K562 (cell line): ENCODE results near the gene SPTSSA. TPM values are rescaled to one million over a fixed set of nuclear protein-coding genes. Genes with fewer than 3 reads are reported as not detected.
A peak's percentile ranks its signal among the peaks of the same experiment; 100 is the strongest.

Experiments used
- CBFB ChIP-seq: sonication (generic); formaldehyde crosslinking; IDR thresholded peaks from 2 replicates; pipeline ENCODE4 v1.4.0; 2020; ENCODE audit warnings: mild to moderate bottlenecking, missing genetic modification reagents
- CHD1 ChIP-seq: fragments of 200-600 bp; sonication (generic); IDR thresholded peaks from one replicate; pipeline ENCODE4 v1.6.1; 2012; ENCODE audit warnings: mild to moderate bottlenecking, moderate library complexity, low read length, inconsistent platforms
- CHD2 ChIP-seq: IDR thresholded peaks from 2 replicates; pipeline ENCODE4 v1.6.1; 2011; ENCODE audit warnings: low read depth, low read length
- CUX1 ChIP-seq: fragments of 200-800 bp; sonication (Bioruptor generic); IDR thresholded peaks from 2 replicates; pipeline ENCODE4 v1.6.1; 2016; ENCODE audit warnings: missing genetic modification characterization, missing compliant biosample characterization
- EHMT2 ChIP-seq: fragments of 450-650 bp; IDR thresholded peaks from 2 replicates; pipeline ENCODE4 v1.6.1; 2018; ENCODE audit warnings: antibody characterized with exemption
- ERF ChIP-seq: fragments of 450-650 bp; formaldehyde crosslinking; IDR thresholded peaks from 2 replicates; pipeline ENCODE4 v1.4.0; 2020; ENCODE audit warnings: mild to moderate bottlenecking, mixed read lengths
- GABPA ChIP-seq: fragments of 200-800 bp; sonication (Bioruptor generic); conservative IDR thresholded peaks from 2 replicates; pipeline ENCODE4 v1.6.1; 2016; ENCODE audit warnings: low read depth, missing genetic modification characterization, missing compliant biosample characterization
- HDAC8 ChIP-seq: fragments of 450-650 bp; IDR thresholded peaks from 2 replicates; pipeline ENCODE4 v1.6.1; 2016; ENCODE audit warnings: mild to moderate bottlenecking, missing genetic modification characterization, moderate library complexity, missing compliant biosample characterization
- HEY1 ChIP-seq: fragments of 250-450 bp; sonication (Bioruptor Pico); IDR thresholded peaks from 2 replicates; pipeline ENCODE4 v1.5.0; 2020; ENCODE audit warnings: mild to moderate bottlenecking, moderate library complexity, borderline replicate concordance
- HMGN3 ChIP-seq: IDR thresholded peaks from 2 replicates; pipeline ENCODE4 v1.6.1; 2011; ENCODE audit warnings: borderline replicate concordance, low read depth, mild to moderate bottlenecking, mixed read lengths, low read length; ENCODE audit not compliant: insufficient read length; ENCODE audit errors: extremely low read depth
- ID3 ChIP-seq, 2 experiments: fragments of 250-450 bp in 1 of 2; fragments of 450-650 bp in 1 of 2; sonication (Bioruptor Pico) in 1 of 2; IDR thresholded peaks; 2 replicates each; pipeline versions ENCODE4 v1.6.1 to v1.8.0; 2016 to 2021; ENCODE audit warnings: mild to moderate bottlenecking in 2 of 2, moderate library complexity in 2 of 2, missing compliant biosample characterization in 1 of 2, missing genetic modification characterization in 1 of 2
- MAFK ChIP-seq: IDR thresholded peaks from 2 replicates; pipeline ENCODE4 v1.6.1; 2011; ENCODE audit warnings: low read length, improper control_type of control experiment
- MCM7 ChIP-seq, 2 experiments: fragments of 450-650 bp; IDR thresholded peaks; 2 replicates each; pipeline ENCODE4 v1.6.1; 2016 to 2018
- MTA3 ChIP-seq: fragments of 450-650 bp; formaldehyde crosslinking; IDR thresholded peaks from 2 replicates; pipeline ENCODE4 v1.6.1; 2017; ENCODE audit warnings: mild to moderate bottlenecking, borderline replicate concordance
- PHF21A ChIP-seq: fragments of 450-650 bp; IDR thresholded peaks from 2 replicates; pipeline ENCODE4 v1.6.1; 2017; ENCODE audit warnings: low read depth, borderline replicate concordance
- PYGO2 ChIP-seq: fragments of 450-650 bp; IDR thresholded peaks from 2 replicates; pipeline ENCODE4 v1.6.1; 2016; ENCODE audit warnings: mild to moderate bottlenecking, missing genetic modification characterization, moderate library complexity, missing compliant biosample characterization
- SMARCE1 ChIP-seq: fragments of 450-650 bp; IDR thresholded peaks from 2 replicates; pipeline ENCODE4 v1.7.1; 2016; ENCODE audit warnings: mild to moderate bottlenecking
- SRF ChIP-seq, 2 experiments: fragments of 250-450, 450-650 bp in 1 of 2; sonication (Bioruptor Pico) in 1 of 2; sonication (generic) in 1 of 2; formaldehyde crosslinking; IDR thresholded peaks; 2 replicates each; pipeline versions ENCODE4 v1.5.0 to v1.5.1; 2020 to 2022; ENCODE audit warnings: mild to moderate bottlenecking in 1 of 2, missing genetic modification reagents in 1 of 2
- TAF1 ChIP-seq: IDR thresholded peaks from 2 replicates; pipeline ENCODE4 v1.6.1; 2011; ENCODE audit warnings: mild to moderate bottlenecking, low read length, moderate library complexity; ENCODE audit not compliant: insufficient read depth, control insufficient read depth, severe bottlenecking; ENCODE audit errors: extremely low read depth
- TARDBP ChIP-seq: fragments of 450-650 bp; IDR thresholded peaks from 2 replicates; pipeline ENCODE4 v1.6.1; 2016
- U2AF2 ChIP-seq: fragments of 200-400 bp; formaldehyde crosslinking; optimal IDR thresholded peaks from 2 replicates; pipeline ENCODE3; 2017; ENCODE audit warnings: low read depth, mild to moderate bottlenecking, low read length
- ZNF263 ChIP-seq: sonication (generic); formaldehyde crosslinking; IDR thresholded peaks from 2 replicates; pipeline ENCODE4 v1.8.0; 2022; ENCODE audit warnings: mild to moderate bottlenecking, missing genetic modification reagents, borderline replicate concordance
- ZNF354B ChIP-seq: fragments of 250-450 bp; sonication (Bioruptor Pico); IDR thresholded peaks from 2 replicates; pipeline ENCODE4 v1.4.0; 2020
- ZNF696 ChIP-seq: fragments of 250-450 bp; sonication (Bioruptor Pico); conservative IDR thresholded peaks from 2 replicates; pipeline ENCODE4 v1.4.0; 2020; ENCODE audit warnings: mild to moderate bottlenecking, moderate library complexity
- ZSCAN29 ChIP-seq: fragments of 450-650 bp; IDR thresholded peaks from 2 replicates; pipeline ENCODE4 v1.6.1; 2017
- polyA plus RNA-seq, 8 experiments: library from polyadenylated mRNA; depleted of rRNA in 4 of 8; stranded (reverse) in 5 of 8; unstranded in 3 of 8; fragments of >200 nt; fragmentation: Nextera tagmentation in 2 of 8; fragmentation: Illumina TruSeq in 1 of 8; extraction: Ambion mirVana in 2 of 8; extraction: Trizol in 1 of 8; gene quantifications; 2 replicates each; pipeline versions ENCODE4 v1.2.1 to v1.2.3, GENCODE V29; 2011 to 2014; ENCODE audit warnings: inconsistent platforms in 1 of 8, missing spikeins in 1 of 8
- total RNA-seq, 7 experiments: library from RNA; depleted of rRNA in 6 of 7; stranded (reverse); fragments of >200 nt in 6 of 7; fragmentation: Illumina TruSeq in 2 of 7; extraction: Trizol in 2 of 7; gene quantifications; 2 replicates each; pipeline versions ENCODE4 v1.2.1 to v1.2.3, GENCODE V29; 2011 to 2021; ENCODE audit warnings: low replicate concordance in 1 of 7

The SPTSSA gene
- total and polyA plus RNA-seq, 9 of the 15 experiments (the other 6 are each of a cell fraction or from before 2014, with no cell fraction given) = 6.8 to 35.7 (median 22.0) TPM

GRCh38 chr14:34465069-34465859 is 3.2 kb upstream of the SPTSSA start (continued):
- TF ChIP-seq U2AF2 (no peak), CBFB (CRISPR knock-in tag) (no peak), ZSCAN29 (no peak), MTA3 (no peak), PHF21A (peak; percentile 22; the same call in 1 of the 2 replicates), CUX1 (CRISPR knock-in tag) (peak; percentile 60; the same call in 1 of the 2 replicates), CHD1 (no peak), MCM7 (IDR thresholded peaks at IDR 0.05) (no peak), SMARCE1 (peak; percentile 77), ID3 (CRISPR knock-in tag; IDR thresholded peaks at IDR 0.05) (no peak), ID3 (tag; IDR thresholded peaks at IDR 0.05) (no peak), ZNF263 (CRISPR knock-in tag) (no peak), ZNF354B (CRISPR knock-in tag) (no peak), SRF (CRISPR knock-in tag; IDR thresholded peaks at IDR 0.05) (peak in 1 of 2 experiments; percentile 49; a peak in 1 of 4 replicates), HEY1 (CRISPR knock-in tag) (no peak), GABPA (tag) (peak; percentile 40), HMGN3 (no peak), HDAC8 (tag) (no peak), CHD2 (no peak), TAF1 (no peak), EHMT2 (peak; percentile 80), ZNF696 (CRISPR knock-in tag) (no peak), PYGO2 (tag) (no peak), MAFK (peak; percentile 100), ERF (CRISPR knock-in tag) (no peak), TARDBP (no peak)
